IPS DF 4.7 (cell line): Measurements from ENCODE around the gene KIAA1614.
"Not testable (repeated sequence)": the region's sequence is repeated elsewhere in the genome, so short reads cannot be mapped to it uniquely, and the experiment has no call there.

Source experiments
- DNase-seq: peaks from one replicate; pipeline ENCODE4 v3.0.0-alpha.2; 2013; ENCODE audit warnings: low spot score; ENCODE audit errors: extremely low read depth

The KIAA1614 gene

DNA sequence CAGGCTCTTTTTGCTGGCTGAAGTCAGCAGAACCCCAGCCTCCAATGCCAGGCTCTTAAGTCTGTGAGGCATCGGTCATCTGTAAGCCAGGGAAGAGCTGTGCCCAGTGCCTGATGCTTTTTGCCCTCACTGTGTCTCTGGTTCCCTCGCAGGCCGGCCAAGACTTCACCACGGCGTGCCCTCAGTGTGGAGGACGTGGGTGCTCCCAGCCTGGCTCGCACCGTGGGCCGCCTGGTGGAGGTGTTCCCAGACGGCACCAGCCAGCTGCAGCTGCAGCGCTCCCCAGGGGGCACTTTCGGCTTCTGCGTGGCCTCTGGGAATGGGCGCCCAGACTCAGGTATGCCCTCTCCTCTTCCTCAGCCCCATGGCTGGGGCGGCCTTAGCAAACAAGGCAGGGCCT is 32.5 kb downstream of the KIAA1614 start:
- no peak for DNase-seq

DNA sequence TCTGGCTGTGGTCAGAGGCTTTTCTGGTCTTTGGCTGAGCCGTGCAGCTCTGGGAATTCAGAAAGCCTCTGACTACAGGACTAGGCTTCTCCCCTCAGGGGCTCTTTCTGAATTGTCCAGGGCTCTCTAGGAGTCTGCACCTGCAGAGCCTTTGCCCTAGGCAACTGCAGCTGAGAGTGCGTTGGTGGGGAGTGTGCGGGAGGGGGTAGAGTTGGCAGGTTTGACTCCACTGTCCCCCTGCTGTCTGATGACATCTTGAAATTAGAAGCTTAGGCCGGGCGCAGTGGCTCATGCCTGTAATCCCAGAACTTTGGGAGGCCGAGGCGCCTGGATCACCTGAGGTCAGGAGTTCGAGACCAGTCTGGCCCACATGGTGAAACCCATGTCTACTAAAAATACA is 32.9 kb downstream of the KIAA1614 start:
- no peak for DNase-seq

DNA sequence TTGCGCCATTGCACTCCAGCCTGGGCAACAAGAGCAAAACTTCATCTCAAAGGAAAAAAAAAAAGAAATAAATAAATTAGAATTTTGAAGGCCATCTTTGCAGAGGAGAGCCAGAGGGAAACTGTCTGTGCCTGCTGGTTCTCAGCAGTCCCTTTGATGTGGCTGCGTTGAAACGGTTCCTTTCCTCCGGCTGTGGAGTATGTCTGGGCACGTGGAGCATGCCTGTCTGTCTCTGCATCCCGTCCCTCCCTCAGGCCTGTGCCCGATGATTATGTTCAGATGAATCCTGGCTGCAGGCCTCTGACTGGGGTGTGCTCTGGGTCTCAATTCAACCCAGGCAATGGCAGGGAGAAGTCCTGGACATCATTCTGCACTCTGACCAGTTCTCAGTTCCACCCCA is 33.4 kb downstream of the KIAA1614 start:
- DNase-seq = no peak

DNA sequence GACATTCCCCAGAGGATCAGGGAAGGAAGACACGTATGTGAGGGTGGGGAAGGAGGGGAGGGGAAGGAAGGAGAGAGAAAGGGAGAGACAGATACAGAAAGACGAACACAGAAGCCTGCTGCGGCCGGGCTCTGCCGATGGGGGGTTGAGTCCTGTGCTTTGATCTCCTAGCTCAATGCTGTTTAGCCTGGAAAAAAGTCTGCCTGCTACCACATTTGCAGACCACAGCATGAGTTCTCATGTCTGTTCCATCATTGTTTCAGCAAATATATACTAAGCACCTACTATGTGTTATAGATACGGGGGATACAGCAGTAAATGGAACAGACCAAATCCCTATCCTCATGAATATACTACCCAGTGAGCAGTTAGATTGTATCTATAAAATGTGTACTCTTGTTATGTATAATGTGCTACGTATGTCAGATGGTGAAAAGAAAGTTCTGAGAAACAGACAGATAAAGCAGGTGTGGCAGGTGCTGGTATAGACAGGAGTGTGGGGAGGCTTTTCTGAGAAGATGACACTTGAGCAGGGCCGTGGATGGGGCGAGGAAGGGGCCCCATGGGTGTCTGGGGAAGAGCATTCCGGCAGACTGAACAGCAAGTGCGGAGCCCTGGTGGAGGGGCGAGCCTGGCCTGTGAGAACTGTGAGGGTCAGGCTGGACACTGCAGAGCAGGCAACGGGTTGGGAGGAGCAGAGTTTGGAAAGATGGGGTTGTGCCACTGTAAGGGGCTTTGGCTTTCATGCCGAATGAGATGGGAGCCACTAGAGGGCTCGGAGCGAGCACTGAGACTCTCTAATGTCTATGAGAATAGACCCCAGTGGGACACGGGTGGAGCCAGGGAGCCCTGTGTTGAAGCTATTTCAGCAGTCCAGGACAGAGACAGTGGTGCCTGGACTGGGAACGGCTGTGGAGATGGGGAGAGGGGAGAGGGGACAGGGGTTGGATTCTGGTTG is 34.1 kb downstream of the KIAA1614 start:
- no peak for DNase-seq

DNA sequence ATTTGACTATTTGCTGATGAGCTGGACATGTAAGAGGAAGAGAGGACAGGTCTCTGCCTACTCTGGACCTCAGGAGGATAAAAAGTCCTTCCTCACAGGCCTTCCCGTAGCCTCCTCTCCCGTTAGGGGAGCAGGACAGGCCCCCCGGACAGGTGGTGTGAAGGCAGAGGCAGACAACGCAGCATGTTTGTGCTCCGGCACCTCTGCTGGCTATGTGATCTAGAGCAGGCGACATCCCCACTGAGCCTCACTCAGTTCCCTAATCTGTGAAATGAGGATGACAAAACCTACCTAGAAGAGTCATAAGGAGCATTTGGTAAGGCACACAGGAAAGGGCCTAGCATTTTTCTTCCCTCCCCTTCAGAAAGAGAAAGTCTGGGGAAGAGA is 34.8 kb downstream of the KIAA1614 start:
- DNase-seq = no peak

DNA sequence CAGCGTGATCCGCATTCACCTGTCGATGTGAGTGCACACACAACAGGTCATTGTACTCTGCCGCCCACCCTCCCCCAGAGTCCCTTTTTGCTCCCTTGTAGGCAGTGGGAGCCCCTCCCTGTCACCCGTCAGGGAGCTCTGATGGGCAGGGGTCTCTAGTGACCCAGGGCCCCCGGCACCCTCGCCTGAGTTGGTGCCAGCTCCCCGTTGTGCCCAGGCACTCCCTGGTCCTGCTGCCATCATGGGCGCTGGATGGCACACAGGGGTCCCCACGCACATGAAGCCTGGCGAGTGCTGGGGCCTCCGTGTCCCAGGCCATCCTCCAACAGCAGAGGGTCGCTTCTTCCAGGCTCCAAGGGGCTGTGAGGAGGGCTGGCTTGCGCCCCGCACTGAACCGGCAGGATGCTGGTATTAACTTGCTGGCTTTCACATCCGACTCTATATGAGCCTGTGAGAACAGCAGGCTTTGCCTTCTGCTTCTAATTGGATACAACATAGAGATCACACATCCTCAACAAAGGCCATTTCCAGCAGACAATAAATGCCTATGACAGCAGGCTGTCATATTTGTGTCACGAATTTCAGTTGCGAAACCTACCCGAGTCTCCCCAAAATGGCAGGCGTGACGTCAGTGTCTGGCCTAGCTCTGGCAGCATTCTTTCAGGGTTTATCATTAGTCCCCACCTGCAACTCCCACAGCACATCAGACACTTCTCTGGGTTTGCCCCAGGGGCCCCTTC is 35.4 kb downstream of the KIAA1614 start:
- no peak for DNase-seq

DNA sequence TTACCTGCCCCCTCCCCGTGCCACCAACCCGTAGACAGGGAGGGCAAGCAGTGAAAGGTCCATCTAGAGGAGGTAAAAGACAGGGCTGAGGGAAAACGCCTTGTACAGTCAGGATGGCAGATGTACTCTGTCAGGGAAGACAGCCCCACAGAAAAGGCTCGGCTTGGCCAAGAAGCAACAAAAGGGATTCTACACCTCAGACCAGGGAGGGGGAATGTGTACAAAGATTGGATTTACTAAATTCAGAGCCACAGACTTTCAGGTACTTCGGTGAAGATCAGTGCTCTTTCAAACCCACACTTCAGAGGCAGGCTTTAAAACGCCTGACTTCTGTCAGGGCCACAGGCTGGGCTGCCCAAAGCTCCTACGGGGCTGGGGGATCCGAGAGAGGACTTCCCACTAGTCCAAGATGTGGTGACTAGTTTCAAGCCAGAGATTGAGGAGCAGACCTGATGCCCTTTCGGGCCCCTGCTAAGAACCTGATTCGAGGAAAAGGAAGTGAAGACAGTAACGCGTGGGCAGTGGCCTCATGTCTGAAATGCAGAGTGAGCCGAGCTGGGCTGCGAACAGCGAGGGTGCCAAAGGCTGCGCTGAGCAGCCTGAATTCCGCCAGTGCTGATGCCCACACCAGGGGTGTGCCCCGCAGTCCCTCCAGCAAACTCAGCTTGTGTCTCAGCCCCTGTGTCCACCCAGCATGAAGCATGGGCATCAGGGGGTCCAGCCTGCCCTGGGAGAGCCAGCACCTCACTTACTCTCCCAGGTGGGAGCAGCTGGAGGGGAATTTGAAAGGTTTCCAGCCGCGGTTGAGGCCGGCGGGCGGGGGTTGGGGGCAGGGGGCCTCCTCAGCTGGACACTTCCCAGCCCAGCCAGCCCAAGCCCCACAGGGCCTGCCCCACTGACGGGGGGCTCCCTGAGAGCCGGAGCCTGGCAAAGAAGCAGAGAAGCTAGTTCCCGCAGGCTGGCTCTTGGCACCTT is 36.2 kb downstream of the KIAA1614 start:
- no peak for DNase-seq

DNA sequence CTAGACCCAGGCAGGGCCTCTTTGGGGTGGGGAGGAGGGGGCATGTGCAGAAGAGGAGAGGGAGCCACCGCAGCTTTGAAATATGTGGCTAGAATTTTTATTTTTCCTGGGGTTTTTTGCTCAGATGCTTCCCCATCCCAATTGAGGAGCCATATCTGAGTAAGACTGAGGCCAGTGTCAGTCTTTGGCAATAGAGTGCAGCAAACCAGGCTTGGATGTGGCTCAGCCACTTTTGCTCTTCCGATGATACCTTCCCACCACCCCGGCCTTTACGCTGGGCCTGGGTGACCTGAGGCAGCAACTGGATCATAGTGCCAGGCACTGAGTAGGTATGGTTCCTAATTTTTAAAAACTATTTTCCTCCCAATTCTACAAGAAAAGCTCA is 36.9 kb downstream of the KIAA1614 start:
- DNase-seq = no peak

DNA sequence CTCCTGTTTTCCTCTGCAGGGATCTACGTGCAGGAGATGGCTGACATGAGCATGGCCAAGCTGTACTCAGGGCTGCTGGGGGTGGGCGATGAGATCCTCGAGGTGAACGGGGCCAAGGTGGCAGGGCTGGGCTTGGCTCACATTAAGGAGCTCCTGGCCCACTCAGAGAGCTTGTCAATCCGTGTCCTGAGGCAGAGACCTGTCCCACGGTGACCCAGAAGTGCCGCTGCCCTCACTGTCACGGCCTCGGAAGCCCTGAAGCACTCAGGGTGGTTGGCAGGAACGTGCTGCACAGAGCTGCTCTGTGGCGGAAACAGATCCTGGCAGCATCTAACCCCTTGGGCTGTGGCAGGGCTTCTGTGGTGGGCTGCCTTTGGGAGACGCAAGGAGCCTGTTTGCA is 37.6 kb downstream of the KIAA1614 start:
- DNase-seq = no peak

DNA sequence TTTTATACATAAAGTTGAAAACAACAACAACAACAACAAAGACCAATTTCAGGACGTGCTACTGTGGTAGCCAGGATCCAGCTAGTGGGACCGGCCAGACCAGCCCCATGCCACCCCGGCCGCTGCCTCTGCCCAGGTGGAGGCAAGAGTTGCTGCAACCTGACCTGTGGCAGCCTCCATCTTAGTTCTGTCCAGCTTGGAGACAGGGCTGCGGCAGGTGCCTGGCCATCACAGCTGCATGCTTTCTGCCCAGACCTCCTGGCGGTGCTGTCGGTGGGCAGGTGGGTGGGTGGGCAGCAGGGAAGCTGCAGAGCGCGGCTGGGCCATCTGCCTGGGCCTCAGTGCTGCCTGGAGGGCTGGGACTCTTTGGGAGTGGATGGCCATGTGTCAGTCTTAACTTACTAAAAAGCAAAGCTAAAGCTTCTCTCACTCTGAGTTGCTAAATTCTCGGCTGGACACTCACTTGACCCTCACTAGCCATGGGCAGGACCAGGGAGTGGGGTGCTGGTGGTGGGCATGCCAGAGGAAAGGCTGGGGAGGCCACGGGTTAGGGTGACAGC is 38.6 kb downstream of the KIAA1614 start:
- no peak for DNase-seq

DNA sequence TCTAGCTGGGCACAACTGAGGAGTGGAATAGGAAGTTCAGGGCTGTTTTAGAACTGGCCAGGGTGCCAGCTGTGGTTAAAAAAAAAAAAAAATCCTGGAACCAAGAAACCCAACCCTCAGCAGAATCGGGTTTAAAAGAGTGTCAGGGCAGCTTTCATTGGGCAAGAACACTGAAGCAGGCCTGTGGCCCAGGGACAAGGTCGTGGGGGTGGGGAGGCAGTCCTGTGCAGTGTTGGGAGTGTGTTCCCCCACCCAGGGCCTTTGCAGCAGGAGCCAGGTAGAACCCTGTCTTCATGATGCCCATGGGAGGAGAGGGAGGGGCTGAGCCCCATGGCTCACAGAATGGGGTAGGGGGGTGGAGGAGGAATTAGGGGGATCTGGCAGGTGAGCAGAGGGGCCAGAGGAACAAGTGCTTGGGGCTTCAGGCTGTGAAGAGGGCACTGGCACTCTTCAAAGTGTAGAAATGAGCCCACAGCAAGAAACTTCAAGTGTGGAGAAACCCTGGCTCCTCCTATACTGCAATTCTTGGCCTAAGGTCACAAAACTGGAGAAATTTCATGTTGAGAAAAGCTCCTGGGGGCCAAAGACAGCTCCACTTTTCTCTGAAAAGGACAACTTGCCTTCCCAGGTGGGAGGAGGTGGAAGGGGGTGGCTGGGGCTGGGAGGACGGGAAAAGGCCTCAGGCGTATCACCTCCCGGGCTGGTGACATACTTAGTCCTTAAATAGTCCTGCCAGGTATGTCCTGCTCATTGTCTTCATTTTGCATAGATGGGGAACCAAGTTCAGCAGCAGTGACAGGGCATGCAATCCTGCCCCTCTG is 39.3 kb downstream of the KIAA1614 start:
- DNase-seq = no peak

DNA sequence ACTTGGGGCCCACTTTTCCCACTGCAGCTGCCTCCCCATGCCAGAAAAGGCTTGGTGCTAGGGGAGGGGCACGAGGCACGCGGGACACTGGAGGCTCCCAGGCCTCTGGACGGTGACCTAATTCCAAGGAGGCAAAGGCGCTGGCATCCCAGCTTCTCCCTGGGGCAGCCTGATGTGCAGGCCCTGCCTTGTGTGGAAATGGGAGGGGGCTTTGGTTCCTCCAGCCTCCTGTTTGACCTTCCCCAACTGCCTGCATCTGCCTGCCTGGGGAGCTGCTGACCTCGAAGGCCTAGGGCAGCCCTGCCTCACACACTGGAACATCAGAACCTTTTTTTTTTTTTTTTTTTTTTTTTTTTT is 39.9 kb downstream of the KIAA1614 start:
- DNase-seq = no peak

DNA sequence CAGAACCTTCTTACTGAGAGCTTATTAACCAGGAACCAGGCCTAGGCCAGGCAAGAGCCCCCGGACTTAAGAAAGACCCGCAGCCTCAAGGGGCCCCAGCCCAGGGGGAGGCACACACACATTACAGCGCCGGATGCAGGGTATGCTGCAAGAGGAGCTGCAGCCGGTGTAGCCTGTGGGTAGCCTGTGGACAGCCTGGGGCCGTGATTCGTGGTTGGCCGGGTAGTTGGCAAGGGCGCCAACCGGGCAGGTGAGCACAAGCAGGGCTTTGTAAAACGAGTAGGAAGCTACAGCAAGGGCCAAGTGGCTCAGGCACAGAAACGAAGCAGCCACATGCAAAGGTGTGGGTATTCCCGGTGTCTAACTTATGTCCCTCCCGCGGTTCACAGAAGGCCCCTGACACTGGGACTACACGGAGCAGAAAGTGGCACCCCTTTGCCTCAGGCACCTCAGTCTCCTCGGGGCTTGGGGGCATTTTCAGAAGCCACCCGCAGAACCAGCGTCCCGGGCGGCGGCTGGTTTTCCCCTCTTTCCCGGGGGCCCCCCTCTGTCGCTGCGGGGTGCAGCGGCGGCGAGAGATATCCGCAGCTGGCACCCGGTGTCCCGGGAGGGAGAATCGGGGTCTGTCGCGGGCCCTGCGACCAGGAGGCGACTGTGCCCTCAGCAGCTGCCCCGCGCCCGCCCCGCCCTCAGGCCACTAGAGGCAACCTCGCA is 40.8 kb downstream of the KIAA1614 start:
- DNase-seq = no peak

DNA sequence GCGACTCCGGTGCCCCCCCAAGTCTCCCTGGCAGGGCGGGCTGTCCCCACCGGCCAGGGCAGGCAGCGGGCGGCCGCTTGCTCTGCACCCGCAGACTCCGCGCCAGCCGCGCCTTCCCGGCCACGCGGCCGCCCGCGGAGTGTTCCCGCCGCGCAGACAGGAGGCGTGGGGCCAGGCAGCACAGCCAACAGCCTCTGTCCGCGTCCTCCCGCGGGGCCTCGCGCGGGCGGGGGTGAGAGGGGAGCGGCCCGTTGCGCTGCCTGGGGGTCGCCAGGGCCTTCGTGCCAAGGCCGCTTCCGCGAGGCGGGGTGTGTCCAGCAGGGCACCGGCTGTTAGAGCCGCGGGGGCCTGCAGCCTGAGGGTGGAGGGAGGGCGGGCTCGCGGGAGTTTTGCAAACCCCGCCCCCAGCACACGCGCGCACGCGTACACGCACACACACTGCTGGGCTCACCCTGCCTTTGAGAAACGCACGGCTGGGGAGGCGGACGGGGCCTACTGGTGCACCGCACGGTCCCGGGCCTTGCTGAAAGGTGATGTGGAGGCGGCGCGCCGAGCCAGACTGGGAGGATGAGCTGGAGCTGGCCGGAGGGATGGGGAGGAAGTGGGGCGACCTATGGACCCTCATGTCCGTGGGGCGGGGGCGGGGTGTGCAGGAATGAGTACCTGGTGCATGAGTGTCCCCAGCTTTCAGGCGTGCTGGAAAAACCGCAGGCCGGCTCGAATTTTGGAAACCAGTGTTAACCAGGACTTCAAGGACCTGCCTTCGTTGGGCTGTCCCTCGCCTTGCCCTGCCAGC is 41.5 kb downstream of the KIAA1614 start:
- DNase-seq = no peak

DNA sequence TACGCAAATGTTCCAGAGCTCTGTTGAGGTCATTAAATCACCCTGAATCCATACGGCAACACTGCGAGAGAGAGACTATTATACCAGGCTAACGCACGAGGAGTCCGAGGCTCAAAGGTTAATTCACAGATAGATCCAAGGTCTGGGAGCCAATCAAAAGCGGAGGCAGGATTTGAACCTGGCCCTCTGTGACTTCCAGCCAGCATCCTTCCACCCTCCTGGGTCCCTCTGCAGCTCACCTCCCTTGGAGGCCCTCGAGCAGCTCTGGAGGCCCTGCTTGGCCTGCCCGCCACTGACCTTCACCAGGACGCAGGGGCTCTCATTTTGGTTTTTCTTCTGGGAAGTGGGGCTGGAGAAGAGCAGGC is 42.1 kb downstream of the KIAA1614 start:
- no peak for DNase-seq

DNA sequence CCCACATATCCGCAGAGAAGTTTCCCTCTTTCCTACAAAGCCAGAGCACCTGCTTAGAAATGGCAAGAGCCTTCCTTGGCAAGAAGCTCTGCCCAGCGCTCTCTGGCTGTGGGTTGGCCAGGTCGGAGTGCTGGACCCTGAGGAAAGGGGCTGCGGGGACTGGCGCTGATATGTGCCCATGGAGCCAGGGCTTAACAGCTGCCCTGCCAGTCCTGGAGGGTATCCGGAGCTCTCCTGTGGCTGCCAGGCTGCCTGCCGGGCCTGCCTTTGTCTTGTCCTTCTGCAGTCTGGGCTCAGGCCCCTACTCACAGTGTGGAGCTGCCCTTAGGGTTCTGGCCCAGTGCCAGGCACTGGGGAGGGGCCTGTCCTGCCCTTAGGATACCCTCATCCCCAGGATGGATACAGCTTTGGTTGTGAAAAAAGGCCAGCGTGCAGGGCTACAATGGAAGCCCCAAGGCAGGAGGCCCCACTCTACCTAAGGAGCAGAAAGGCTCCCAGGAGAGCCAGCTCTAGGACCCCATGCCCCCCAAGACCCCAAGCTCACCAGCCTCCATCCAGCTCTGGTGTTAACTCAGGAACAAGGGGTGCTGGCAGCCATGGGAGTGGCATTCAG is 43.4 kb downstream of the KIAA1614 start:
- DNase-seq = no peak

DNA sequence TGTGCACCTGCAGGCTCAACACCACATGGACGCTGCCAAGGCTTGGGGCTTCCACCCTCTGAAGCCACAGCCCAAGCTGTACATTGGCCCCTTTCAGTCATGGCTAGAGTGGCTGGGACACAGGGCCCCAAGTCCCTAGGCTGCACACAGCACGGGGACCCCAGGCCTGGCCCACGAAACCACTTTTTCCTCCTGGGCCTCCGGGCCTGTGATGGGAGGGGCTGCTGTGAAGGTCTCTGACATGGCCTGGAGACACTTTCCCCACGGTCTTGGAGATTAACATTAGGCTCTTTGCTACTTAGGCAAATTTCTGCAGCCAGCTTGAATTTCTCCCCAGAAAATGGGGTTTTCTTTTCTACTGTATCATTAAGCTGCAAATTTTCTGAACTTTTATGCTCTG is 46.9 kb downstream of the KIAA1614 start:
- not testable (repeated sequence) for DNase-seq

DNA sequence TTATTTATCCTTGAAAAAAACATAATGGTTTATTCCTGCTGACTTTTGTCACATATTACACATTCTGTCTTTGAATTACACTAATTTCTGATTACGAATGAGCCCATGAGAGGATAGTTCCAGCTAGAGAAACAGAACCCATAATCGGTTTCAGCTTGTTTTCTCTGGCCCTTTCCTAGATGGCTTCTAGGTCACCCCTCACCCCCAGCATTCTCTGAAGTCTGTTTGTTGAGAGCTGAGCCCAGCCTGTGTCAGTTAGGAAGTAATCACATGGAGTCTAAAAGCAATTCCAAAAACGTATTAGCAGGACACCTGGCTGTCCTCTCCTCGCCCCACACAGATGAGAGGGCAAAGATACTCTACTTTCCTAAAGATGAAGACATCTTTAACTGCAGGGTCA is 48.9 kb downstream of the KIAA1614 start:
- DNase-seq = no peak

DNA sequence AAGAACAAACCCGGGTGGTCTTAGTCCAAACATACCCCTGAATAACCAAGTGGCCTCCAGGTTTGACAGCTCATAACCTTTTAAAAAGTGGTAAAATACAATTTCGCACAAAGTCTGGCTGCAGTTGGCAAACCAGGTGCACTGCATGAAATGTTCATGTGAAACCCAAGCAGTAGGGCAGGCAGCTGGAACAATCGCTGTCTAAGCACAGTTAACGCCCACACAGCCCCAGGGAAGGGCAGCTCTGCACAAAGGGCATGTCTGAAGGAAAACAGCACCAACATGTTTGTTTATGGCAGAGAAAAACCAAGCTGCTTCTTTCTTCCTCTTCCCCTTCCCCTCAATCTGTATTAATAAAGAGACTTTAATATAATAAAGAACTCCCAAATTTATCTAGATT is 49.5 kb downstream of the KIAA1614 start:
- DNase-seq = no peak
